HG03097 (cell line): ENCODE measurements around the gene C5AR1.
A peak's percentile ranks its signal among the peaks of the same experiment; 100 is the strongest.
"Not testable (repeated sequence)": the region's sequence is repeated elsewhere in the genome, so short reads cannot be mapped to it uniquely, and the experiment has no call there.

Experiments
- ATAC-seq: cut with Tn5 transposase; IDR thresholded peaks from one replicate; pipeline ENCODE4 v1.9.1; 2021; ENCODE audit not compliant: unreplicated experiment, low FRiP score

The C5AR1 gene

GRCh38 chr19:47309608-47310007 is at the start of gene C5AR1:
Gene C5AR1, plus strand, starts transcription at chr19:47309861. Its CDS starts 35 bp downstream, at chr19:47309896.
- no peak for ATAC-seq

GRCh38 chr19:47260476-47260875 is 49.2 kb upstream of the C5AR1 start:
- ATAC-seq = no peak

GRCh38 chr19:47261946-47262793 is 47.5 kb upstream of the C5AR1 start:
- ATAC-seq = not testable (repeated sequence)

- ATAC-seq = no peak
Observed at GRCh38 chr19:47264629-47265028, 45.0 kb upstream of the C5AR1 start.

GRCh38 chr19:47266401-47266941 is 43.2 kb upstream of the C5AR1 start:
- ATAC-seq = no peak

GRCh38 chr19:47267350-47267759 is 42.3 kb upstream of the C5AR1 start:
- no peak for ATAC-seq

GRCh38 chr19:47268028-47268427 is 41.6 kb upstream of the C5AR1 start:
- ATAC-seq = no peak

GRCh38 chr19:47269596-47269995 is 40.1 kb upstream of the C5AR1 start:
- ATAC-seq = no peak

- ATAC-seq = no peak
Observed at GRCh38 chr19:47270408-47270807, 39.3 kb upstream of the C5AR1 start.

GRCh38 chr19:47271949-47272348 is 37.7 kb upstream of the C5AR1 start:
- ATAC-seq = no peak

GRCh38 chr19:47272448-47273312 is 37.0 kb upstream of the C5AR1 start:
- no peak for ATAC-seq

- peak; percentile 55 for ATAC-seq
Observed at GRCh38 chr19:47273313-47274070, 36.2 kb upstream of the C5AR1 start.

- ATAC-seq = peak; percentile 47
Observed at GRCh38 chr19:47274071-47274890, 35.4 kb upstream of the C5AR1 start, which contains the start of gene INAFM1. Gene INAFM1, plus strand, starts transcription at chr19:47274885. Its CDS starts 35 bp downstream, at chr19:47274920.

GRCh38 chr19:47274891-47275761 is 34.5 kb upstream of the C5AR1 start:
- peak; percentile 20 for ATAC-seq

GRCh38 chr19:47275791-47276461 is 33.7 kb upstream of the C5AR1 start:
- ATAC-seq = no peak

- not testable (repeated sequence) for ATAC-seq
Observed at GRCh38 chr19:47276513-47276912, 33.1 kb upstream of the C5AR1 start.

- ATAC-seq = no peak
Observed at GRCh38 chr19:47280183-47280797, 29.4 kb upstream of the C5AR1 start.
